Measurements from ENCODE around the gene GLI2.

The GLI2 gene

DNA sequence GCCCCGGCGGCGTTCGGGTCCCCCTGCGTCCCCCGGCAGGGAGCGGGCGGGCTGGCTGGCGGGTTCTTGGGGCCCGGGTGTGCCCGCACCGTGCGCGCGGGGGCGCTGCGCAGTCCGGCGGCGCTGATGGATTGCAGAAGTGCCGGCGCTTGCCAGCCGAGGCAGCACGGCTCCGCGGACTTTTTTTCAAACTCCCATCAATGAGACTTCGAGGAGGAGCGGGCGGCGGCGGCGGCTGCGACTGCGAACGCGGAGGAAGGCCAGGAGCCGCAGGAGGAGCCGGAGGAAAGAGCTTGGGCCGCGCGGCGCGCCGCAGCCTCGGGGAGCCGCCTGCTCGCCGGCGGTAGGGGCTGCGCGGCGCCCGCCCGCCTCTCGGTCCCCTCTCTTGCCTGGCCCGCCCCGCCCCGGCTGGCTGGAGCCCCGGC lies at the start of gene GLI2:
TSS of gene GLI2 (plus strand) at position 123 of the 425 bp plus-strand sequence. CDS start 61,453 bp downstream, outside the sequence.
- peak; percentile 42 to 49 for DNase-seq

DNA sequence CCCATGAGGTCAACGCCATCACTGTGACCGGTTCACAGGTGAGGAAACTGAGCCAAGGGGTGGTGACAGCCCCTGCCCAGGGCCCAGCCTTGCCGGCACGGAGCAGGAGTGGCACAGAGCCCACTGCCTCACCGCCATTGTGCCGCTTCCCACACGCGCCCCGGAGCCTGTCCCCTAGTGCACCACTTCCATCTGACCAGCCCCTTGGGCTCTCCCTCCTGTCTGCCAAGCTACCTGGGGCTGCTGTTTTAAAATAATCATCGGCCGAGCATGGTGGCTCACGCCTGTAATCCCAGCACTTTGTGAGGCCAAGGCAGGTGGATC lies 49.7 kb upstream of the GLI2 start:
- DNase-seq = no peak

DNA sequence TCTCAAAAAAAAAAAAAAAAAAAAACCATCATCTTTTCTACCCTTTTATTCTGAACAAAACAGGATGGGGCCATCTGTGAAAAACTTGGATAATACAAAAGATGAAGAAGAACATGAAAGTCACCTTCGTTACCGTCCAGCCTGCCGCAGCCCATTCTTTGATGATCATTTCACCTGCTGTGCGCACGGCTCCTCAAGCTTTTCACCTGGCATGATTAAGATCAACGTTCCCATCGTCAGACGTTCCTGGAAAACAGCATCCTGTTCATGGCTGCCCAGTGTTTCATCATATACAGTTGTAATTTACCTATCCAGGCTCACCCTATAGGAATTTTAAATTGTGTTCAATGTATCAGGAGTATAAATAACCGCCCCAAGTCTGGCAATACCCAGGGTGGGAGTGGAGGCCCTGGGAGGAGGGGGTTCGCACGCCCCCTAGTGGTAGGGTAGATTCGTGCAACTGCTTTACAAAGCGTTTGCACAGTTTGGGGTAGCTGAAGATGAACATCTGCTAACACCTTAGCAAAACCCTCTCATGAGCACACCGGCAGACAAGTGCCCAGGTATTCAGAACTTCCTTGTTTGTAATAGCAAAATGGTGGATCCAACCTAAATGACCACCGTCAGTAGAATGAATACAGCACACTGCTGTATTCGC lies 49.0 kb upstream of the GLI2 start:
- no peak for DNase-seq

DNA sequence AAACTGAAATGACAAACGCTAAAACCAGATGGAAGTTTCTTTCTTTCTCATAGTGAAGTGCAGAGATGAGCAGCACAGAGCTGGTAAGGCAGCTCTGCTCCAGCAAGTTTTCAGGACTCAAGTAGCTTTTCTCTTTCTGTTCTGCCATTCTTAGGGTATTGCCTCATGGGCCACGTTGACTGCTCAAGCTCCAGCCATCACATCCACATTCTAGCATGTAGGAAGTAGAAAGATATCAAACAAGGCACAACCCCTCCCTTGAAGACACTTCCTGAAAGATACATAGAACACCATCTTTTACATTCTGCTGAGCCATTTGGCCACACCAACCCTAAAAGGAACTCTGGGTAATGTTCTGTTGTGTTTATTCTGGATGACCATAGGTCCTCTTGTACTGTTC lies 48.5 kb upstream of the GLI2 start:
- DNase-seq = no peak

DNA sequence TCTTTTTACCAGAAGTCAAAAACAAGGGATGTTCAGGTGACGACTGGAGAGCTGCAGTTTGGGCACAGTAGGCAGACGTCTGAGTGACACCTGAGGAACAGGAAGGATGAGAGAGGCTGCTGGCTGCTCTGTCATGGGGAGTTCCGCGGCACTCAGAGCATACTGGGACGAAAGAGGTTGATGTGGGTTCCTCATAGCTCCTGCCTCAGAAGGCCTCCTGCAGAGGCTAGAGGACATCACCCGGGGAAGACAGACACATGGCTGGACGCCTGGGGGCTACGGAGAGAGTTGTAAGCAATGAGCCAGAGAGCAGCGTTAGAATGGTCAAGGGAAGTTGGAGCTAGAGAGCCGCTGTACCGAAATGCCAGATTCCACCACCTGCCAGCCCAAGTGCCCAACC lies 45.1 kb upstream of the GLI2 start:
- no peak for DNase-seq

DNA sequence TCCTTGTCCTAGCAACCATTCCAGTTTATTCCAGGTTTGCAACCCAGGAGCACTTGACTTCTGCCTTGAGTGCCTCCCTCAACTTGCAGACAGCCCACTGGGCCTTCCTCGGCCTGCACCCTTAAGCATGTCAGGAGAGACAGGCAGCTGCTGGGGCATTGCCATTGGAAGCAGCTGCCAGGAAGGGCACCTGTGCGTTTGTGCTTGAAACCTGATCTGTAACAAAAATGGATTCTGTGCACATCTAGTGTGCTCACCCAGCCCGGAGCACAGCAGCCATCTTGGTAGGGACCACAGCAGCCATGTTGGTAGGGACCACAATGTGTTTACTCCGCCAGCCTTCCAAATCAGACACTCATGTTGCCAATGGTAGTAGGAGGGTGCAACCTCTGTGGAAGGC lies 44.3 kb upstream of the GLI2 start:
- no peak for DNase-seq

DNA sequence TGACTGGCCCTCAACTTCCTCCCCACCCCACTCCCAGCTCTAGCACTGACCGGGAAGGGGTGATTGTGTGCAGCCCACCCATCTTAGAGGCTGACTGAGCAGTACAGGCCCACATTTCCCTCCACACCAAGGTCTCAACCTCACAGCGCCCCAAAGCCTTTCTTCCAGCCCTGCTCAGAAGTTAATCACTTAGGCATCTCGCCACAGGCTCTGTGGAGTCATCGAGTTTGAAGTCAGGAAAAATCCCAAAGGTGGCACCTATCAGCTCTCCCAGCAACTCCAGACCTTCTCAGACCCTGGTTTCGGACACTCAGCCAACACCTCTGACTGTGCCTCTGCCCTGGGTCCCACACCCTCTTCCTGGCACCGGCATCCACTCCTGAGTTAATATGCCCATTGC lies 43.0 kb upstream of the GLI2 start:
- DNase-seq = no peak

DNA sequence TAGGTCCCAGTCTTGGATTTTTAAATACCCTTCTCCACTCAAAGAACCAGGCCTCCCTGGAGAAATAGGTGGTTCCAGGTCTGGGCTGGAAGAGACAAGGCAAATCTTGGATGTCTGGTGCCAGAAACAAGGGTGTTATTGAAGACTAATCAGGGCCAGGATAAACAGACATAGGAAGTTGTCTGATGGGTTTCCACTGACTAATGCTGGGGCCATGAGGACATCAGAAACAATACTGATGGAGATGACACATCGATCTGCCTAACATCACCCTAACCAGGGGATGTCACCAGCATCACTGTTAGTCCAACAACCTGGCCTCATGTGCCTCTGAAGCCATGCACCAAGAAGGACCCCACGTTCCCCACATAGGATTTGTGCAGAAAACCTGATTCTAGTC lies 42.5 kb upstream of the GLI2 start:
- DNase-seq = no peak

DNA sequence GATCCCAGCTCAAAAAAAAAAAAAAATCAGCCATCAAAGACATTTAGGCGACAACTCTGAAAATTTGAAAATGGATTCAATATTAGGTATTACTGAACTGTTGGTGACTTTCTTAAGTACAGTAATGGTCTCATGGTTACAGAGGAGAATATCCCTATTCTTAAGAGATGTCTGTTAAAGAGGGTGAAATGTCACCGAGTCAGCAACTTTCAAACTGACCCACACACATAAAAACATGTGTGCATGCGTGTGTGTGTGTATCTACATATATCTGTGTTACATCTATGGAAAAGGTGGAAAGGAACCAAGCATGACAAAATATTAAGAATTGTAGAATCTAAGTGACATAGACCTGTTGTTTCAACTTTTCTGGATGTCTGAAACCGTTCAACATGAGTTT lies 41.6 kb upstream of the GLI2 start:
- DNase-seq = no peak

DNA sequence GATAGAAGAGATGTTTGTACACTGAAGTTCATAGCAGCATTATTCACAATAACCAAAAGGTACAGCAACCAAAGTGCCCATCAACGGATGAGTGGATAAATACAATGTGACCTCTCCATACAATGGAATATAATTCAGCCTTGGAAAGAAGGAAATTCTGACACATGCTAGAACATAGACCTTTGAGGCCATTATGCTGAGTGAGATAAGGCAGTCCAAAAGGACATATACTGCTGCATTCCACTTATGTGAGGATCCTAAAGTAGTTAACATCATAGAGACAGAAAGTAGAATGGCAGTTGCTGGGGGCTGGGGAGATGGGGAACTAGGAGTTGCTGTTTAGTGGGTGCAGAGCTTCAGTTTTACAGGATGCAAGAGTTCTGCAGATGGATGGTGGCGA lies 38.2 kb upstream of the GLI2 start:
- no peak for DNase-seq

DNA sequence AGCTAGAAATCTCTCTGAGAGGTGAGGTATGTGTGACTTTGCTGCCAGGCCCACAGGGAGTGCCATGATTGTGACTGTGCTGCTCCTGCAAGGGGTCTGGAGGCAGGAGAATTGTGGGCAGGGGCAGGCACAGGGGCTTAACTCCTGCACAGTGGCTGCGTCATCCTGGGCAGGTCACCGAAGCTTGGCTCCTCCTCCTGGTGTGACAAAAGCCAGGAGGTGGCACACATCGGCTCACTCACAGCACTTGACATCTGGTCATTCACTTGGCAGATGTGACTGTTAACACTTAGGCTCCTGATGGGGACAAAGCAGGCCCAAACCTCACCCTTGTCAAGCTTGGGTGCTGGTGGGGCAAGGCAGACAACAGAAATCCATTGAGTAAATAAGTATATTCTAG lies 36.4 kb upstream of the GLI2 start:
- DNase-seq = no peak

DNA sequence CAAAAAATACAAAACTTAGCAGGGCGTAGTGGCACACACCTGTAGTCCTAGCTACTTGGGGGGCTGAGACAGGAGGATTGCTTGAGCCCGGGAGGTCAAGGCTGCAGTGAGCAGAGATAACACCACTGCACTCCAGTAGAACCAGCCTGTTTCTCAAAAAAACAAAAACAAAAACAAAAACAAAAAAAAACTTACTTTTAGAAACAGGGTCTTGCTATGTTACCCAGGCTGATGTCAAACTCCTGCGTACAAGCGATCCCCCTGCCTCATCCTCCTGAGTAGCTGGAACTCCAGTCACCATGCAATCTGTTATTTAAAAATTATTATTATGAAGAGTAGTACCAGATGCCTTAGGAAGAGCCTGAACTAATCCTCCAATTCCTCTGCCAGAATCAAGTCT lies 35.0 kb upstream of the GLI2 start:
- DNase-seq = no peak

DNA sequence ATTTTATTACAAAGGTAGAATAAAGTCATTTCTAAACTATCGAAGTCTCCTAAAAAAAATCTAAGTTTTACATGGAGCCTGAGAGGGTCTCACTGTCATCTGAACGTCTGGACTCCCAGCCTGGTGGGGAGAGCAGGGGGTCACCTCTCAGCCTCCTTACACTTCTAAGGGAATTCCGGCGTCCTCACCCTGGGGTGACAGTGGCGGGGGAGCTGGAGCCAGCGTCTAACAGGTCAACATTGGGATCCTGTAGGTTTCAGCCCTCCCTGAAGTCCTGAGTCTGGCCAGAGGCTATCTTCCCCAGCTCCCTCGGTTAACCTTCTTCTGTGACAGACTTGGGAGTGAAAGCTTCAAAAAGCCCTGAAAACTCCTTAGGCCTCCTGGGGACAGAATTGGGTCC lies 34.6 kb upstream of the GLI2 start:
- no peak for DNase-seq

DNA sequence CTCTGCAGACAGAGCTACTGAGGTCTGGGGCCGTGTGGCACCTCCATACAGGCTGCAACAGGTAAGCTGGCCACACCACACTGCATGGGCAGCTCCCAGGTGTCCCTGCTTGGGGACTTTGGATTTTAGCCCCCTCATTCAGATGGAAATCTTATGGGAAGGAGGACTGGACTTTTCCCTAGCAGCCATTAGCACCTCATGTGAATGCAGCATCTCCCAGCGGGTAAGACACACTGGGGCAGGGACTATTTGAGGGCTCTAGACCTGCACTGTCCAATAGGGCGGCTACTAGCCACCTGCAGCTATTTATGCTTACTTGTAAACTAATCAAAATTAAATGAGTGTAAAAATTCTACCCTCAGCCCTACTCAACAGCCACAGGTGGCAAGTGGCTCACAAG lies 34.2 kb upstream of the GLI2 start:
- DNase-seq = no peak

DNA sequence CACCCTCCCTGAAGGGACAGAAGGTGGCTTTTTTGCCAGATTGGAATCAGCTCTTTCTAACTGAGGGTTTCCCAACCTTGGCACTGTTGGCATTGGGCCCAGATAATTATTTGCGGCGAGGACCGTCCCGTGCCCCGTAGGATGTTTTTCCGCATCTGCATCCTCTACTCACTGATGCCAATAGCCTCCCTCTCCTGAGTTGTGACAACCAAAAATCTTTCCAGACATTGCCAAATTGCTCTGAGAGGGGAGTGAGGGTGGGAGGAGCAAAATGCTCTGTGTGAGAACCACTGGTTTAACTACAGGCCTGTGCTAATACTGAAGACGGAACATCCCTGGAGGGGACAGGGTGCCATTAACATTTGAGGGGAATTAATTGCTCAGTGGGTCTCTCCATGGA lies 33.6 kb upstream of the GLI2 start:
- DNase-seq = no peak

DNA sequence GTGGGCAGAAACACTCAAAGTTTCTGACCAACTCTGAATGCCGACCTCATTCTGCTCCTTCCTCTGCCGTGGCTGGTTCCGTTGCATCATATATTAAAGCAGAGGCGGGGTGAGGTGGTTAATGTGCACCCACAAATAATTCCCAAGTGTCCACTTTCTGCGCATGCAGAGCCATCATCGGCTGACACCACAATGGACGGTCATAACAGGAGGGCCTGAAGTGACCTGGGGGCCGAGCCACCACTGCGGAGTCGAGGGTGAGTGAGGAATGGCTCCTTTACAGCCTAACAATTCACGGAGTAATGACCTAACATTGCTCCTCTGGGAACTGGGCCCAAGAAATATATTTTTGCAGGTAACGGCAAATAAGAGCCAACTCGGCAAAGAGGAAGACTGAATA lies 32.9 kb upstream of the GLI2 start:
- no peak for DNase-seq

DNA sequence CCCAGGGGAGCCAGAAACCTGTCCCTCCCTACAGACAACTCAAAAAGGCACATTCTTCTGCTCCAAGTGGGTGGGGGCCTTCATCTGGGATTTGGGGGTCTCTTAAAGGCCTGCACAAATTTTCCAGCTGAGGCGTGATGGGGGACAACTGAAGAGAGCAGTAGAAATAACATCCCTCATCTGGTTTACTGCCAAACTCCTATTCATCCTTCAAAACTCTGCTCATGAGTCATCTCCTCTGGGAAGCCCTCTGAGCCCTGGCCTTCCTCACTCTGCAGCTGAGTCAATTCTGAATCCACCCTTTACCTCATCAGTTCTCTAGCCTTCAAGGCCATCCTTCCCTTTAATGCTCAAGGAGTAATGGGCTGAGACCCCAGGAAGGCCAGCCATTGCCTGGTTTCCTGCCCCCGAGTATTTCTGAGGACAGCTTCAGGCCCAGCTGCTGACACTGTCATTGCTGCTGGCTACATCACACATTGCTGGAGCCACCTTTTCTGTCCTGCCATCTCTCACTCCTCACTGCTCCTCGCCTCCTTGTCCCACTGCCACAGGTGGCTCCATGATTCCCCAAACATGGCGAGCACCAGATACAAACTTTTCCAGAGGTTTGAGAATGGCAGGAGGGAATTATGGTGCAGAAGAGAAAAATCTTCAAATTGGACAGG lies 32.2 kb upstream of the GLI2 start:
- DNase-seq = no peak

DNA sequence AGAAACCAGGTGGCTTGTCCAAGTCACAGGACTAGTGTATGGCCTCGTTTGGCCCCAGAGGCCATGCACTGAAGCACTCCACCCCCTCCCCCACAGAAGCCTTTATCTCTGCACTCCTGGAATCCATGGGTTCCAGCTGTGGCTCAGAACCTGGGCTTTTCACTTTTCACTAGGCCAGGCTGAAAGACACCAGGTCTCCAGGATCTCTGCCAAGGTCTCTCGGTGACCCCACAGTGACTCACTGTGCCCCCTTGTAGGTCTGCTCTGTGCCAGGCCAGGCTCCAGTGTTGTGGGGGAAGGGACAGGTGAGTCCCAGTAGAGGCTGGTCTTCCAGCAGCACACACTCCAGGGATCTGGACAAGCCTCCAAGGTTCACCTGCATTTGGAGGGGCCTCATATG lies 31.0 kb upstream of the GLI2 start:
- no peak for DNase-seq

DNA sequence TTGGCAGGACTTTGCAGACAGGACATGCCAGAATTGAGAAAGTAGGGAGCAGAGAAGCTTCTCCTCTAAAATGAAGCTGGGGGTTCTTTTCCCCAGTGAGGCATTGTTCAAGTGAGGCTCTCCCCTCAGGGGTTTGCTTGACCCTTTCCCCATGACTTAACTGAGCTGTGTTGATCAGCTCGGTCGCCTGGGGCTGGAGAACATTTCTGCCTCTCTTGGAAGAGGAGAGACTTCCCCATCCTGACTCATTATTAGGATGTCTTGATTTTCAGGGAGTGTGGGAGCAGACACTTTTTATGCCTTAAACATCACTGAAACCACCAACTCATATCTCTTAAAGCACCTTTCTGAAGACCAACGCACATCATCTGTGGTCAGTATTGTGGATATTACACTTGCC lies 27.9 kb upstream of the GLI2 start:
- DNase-seq = no peak

DNA sequence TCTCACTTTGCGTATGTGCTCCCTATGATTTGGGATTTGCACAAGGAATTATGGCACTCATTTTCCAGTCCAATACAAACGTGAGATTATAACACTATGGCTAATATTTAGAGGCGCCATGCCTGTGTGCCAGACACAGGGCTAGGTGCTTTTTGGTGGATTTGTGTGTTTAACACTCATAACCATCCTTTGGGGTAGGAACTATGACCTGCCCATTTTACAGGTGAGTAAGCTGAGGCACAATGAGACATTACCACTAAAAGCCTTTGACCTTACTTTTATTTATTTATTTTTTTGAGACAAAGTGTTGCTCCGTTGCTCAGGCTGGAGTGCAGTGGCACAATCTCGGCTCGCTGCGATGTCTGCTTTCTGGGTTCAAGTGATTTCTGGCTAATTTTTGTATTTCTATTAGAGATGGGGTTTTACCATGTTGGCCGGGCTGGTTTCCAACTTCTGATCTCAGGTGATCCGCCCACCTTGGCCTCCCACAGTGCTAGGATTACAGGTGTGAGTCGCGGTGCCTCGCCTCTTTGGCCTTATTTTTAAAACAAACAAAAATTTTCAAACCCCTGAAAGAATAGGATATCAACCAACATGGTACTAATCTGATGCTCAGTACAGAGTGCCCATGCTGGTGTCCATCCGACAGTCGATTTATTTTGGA lies 26.6 kb upstream of the GLI2 start:
- DNase-seq = no peak

DNA sequence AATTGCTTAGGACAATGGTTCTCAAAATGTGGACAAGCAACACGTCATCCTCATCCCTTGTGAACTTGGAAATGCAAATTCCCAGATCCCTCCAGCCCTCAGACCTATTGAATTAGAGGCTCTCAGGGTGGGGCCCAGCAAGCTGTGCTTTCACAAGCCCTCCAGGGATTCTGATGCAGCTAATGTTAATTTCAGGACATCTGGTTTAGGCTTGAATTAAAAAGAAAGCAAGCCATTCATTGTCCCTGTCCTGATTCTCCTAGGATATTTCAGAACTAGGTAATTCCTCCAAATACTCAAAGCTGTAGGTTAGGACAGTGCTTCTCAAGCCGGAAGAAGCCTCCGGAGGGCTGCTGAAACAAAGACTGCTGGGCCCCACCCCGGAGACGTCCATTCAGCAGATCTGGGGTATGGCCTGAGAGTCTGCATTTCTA lies 26.0 kb upstream of the GLI2 start:
- DNase-seq = no peak

DNA sequence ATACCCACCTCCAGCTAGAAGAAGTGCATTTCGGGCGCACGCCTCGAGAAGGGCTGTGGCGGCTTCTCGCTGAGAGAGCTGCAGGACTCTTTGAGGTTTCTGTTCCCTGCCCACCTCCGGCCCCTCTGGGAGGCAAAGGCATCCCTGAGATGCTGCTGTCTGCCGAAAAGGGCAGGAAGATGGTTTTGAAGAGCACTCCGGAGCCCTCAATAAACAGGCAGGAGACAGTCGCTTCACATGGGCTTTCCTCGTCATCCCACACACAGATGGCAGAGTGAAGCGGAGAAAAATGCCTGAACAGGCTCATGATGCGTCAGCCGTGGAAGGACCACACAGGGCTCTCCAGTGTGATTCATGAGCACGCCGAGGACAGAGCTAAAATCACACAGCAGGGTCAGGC lies 25.4 kb upstream of the GLI2 start:
- DNase-seq = no peak

DNA sequence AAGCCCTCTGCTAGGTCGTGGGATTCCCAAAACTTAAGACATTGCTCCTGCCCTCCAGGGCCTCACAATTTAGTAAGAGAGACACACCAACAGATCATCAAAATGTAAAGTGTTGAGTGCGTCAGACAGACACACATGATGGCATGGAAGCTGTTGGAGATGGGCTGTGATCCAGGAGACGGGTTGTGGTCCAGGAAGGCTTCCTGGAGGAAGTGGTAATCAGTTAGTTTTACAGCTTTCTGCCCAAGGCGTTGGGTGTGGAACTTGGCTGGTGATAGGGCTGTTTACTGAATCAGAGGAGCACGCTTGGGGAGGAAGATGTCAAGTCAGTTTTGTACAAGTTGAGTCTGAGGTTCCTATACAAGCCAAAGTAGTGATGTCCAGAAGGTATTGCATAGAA lies 24.0 kb upstream of the GLI2 start:
- DNase-seq = no peak

DNA sequence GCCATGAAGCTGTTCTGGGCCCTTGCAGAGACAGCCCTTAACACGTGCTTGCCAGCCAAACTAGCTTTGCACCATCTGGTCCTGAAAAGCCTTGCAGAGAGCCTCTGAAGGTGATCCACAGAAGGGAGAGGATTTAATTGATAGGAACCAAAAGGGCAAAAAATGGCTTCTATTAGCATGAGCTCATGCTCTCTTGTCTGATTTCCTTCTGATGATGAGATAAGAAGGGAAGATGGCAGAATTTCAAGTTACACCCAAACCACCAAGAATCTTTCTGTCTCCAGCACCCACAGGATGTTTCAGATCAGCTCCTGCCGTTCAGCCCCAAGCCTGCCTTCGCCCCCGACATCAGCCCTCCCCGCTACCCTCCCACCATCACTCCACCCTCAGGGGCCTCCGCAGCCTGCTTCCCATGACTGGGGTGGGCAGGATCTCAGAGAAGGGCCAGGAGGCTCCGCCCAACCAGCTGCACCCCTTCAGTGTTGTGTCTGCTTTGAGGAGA lies 23.4 kb upstream of the GLI2 start:
- no peak for DNase-seq

DNA sequence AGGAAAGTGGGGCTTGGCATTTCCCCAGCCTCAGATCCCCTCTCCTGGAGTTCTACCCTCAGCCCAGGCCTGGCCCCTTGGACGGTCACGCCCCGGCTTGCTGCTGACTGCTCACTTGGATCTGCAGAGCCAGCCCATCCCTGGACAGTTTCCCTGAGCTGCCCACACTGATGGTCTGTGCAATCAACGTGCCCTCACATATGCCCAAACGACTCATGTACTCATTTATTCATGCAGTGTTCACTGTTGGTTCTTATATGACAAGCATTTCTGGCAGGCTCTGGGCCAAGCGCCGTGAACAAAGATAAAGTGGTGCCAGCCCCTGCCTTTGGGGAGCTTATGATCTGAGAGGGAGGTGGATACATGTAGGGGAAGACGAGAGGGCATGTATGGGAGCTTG lies 20.3 kb upstream of the GLI2 start:
- DNase-seq = no peak

All from NCI-H1930 (cell line).